Non-pigmented ciliary epithelial cell (primary cell): ENCODE measurements around the gene MLNR.

Experiments
- DNase-seq: peaks from one replicate; pipeline ENCODE4 v3.0.0-alpha.2; 2010; ENCODE audit warnings: low read depth

MLNR gene, protein sequence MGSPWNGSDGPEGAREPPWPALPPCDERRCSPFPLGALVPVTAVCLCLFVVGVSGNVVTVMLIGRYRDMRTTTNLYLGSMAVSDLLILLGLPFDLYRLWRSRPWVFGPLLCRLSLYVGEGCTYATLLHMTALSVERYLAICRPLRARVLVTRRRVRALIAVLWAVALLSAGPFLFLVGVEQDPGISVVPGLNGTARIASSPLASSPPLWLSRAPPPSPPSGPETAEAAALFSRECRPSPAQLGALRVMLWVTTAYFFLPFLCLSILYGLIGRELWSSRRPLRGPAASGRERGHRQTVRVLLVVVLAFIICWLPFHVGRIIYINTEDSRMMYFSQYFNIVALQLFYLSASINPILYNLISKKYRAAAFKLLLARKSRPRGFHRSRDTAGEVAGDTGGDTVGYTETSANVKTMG

DNA sequence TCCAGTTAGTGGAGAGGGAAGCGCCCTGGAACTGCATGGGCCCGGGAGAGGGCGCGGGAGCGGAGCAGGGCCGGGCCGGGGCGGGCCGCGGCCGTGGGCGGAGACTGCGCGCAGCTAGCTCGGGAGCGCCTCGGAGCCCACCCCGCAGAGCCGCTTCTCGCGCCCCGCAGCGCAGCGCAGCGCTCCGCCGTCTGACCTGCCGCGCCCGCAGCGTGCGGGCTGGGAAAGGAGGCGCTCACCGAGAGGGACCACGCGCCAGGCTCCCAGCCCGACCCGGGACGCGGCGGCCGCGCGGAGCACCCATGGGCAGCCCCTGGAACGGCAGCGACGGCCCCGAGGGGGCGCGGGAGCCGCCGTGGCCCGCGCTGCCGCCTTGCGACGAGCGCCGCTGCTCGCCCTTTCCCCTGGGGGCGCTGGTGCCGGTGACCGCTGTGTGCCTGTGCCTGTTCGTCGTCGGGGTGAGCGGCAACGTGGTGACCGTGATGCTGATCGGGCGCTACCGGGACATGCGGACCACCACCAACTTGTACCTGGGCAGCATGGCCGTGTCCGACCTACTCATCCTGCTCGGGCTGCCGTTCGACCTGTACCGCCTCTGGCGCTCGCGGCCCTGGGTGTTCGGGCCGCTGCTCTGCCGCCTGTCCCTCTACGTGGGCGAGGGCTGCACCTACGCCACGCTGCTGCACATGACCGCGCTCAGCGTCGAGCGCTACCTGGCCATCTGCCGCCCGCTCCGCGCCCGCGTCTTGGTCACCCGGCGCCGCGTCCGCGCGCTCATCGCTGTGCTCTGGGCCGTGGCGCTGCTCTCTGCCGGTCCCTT is at the start of gene MLNR:
Gene MLNR, plus strand, starts transcription at position 303 of the 820 bp plus-strand sequence. Its CDS starts 0 bp downstream, at position 303.
- DNase-seq, result no peak

DNA sequence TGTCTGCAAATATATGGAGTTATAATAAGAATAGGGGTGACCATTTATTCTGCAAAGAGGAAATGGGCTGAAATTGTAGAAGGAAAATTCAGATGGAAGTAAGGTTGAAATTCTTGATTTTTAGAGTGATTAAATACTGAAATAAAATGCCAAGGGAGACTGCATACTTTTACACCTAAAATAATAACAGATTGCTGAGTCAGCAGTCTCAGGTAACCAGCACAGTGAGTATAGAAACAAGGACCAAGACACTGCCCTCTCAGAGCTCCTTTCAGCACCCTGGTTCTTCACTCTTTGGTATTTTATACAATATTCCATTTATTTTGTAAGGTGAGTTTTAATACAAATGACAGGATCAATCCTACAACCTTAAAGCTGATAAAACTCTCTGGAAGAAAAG is 48.8 kb upstream of the MLNR start:
- no peak for DNase-seq

DNA sequence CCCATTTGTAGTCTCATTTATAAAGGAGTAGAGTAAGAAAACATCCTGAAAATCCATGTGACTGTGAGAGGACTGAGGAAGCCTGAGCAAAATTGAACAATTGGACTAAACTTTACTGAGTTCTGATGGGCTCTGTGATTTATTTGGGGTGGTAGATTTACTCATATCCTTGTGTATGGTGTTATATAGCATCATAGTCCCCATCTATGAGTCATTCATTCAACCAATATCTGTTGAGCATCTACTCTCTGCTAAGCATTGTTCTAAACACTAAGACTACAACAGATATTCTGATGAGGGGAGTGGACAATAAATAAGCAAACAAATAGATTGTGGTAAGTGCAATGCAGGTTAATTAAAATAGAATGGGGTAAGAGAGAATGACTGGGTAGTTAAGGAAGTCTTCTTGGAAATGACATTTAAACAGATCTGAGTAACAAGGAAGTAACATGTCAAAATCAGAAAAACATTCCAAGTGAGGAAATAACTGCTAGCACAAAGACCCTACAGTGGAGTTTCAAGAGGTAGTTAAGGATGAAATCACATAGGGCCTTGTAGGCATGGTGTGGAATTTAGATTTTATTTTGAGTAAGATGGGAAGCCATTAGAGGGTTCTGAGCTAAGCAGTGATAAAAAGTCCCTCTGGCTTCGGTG is 36.3 kb upstream of the MLNR start:
- DNase-seq, result no peak

DNA sequence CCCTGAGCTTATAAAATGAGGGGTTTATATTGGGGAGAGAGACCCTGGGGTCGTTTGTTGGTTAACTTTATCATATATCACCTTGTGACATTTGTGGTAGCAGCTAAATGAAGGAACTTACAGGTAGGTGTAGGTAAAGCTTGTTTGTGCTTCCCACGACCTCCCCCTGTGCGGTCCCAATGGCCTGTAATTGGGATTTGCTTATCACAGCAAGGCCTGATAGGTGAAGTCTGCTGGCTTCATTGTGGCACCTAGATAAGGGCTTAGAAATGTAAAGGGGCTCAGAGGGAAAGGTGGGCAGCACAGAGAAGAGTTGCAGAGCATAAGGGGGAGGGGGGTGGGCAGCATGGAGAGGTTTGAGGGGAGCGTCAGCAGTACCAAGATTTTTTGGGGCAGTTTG is 35.5 kb upstream of the MLNR start:
- DNase-seq, result no peak

DNA sequence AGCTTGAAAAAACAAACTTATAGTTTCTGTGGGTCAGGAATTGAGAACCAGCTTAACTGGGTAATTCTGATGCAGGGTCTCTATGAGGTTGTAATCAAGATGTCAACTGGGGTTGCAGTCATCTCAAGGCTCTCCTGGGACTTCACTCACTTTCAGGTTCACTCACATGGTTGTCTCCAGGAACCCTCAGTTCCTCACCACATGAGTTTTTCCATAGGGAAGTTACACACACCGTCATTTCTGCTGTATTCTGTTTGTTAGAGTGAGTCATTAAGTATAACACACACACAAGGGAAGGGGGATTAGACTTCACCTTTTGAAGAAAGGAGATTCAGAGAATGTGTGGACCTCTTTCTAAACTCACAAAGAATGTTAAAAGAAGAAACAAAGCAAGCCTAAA is 34.9 kb upstream of the MLNR start:
- DNase-seq, result no peak

DNA sequence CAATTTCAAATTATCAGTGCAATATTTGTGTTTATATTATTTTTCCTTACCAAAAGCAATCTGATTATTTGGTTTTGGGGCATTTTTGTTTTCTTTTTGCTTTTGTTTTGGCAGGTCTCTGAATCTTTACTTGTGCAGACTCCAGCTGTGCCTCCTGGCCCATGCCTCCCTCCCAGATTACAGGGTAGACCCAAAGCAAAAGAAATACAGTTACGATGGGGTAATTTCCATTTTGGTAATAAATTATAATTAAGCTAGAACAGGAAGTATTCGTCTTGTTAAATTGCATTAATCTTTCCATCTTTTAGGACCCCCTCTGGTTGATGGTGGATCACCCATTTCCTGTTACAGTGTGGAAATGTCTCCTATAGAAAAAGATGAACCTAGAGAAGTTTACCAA is 29.2 kb upstream of the MLNR start:
- DNase-seq, result no peak

DNA sequence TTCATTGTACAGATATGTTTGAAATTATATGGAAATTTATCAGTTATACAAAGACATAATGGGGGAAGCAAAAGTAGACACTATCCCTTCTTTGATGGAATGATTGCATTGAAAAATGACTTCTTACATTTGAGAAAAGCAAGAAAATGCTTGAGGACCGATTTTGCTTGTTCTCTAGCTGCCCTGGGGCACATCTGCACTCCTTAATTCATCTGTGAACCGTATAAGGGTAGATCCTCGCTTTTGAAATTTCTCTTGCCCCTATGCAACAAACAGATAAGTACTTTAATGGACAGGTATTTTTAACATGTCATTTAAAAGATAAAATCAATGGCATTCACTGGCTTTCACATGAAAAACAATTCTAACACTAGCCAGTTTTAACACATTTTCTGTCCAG is 13.5 kb upstream of the MLNR start:
- DNase-seq, result no peak

DNA sequence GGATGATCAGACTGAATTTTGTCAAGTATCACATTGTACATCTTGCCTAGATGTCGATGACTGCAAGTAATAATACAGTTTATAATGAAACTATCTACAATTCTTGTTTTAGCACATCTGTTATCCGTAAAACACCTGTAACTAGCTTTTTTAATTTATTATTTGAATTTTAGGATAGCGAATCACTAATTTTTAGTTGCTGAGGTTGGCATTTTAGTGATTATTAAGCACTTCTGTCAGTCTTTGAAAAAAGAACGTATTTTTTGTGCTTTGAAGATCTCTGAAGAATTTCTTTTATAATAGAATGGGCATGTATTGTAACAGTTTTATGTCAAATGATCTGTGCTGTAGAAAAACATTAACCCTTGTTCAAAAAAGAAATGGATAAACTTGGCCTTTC is 11.5 kb upstream of the MLNR start:
- DNase-seq, result no peak

DNA sequence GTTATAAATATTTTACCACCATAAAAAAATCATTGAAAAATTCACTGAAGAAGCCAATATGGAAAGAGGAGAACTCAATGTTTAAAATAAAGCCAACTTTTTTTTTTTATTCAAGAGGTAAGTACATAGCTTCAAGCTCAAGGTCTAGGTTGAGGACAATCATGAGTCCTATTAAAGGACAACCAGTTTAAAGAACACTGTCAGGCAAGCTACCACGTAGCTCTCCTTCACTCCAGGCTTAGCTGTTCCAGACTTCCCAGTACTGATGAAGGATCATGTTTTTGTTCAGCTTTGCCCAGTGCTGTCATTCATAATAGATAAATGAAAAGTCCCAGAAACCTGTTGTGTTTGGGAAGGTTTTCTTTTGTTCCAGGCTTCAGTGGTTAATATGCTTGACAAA is 10.0 kb upstream of the MLNR start:
- no peak for DNase-seq

DNA sequence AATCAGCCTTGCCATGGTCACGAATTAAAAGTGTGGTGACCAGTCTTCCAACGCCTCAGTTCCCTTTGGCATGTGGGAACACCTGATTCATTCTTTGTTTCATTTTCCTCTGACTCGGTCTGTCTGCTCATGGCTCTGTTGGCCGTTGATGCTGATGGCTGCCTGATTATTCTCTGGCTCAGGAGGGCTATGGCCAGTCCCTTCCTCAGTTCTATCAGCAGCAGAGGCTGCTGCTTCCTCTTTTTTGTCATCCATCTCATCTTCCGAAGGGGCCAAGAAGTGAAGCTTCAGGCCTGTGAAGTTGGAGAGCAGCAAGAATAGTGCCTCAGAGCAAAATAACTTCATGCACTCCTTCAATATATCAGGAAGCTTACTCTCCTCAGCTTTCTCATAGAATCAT is 9.5 kb upstream of the MLNR start:
- DNase-seq, result no peak

DNA sequence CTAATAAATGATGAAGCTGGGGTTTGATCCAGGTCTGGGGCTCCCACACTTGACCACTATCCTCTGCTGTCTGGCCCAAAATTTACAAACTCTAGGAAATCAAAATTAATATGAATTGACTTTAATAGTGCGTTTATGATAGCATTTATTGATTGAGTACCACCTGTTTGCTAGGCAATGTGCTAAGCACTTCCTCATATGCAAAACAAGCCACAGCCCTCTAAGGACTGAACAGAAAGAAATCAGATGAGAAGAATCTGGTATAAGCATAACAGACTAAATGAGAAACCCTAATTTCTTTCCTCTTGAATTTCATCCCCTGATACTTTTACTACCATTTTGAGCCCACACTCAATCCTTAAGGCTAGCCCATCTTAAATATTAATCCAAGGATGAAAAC is 6.6 kb upstream of the MLNR start:
- DNase-seq, result no peak

DNA sequence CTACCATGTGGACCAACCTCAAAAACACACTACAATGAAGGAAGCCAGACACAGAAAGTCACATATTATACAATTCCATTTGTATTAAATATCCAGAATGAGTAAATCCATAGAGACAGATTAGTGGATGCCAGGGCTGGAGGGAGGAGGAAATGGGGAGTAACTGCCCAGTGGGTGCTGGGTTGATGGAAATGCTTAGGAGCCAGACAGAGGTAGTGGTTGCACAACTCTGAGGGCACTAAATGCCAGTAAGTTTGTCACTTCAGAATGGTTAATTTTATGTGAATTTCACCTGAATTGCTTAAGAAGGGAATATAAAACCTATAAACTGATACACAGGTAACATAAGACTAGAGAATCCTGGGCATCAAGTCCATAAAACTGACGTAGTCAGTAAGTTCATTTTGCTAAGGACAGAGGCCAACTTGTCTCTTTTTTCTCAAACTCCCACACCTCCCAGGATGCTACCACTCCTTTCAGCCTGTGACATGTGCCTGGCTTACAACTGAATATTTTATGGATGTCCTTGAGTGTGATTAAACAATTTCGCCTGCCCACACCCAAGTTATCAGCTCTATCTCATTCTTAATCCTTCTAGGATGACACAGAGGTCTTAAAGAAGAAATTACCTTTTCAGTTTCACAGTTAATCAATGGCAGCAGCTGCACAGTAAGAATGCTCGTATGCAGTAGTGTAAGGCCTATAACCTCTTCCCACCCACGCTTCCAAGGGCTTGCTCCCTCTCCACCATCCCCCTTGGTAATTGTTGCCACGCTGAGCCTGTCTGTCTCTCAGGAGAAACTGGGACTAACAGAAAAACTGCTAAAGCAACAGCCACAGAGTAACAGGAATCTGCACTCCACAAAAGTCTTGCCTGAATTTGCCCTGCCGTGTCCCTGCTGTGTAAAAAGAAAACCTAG is 5.9 kb upstream of the MLNR start:
- no peak for DNase-seq

DNA sequence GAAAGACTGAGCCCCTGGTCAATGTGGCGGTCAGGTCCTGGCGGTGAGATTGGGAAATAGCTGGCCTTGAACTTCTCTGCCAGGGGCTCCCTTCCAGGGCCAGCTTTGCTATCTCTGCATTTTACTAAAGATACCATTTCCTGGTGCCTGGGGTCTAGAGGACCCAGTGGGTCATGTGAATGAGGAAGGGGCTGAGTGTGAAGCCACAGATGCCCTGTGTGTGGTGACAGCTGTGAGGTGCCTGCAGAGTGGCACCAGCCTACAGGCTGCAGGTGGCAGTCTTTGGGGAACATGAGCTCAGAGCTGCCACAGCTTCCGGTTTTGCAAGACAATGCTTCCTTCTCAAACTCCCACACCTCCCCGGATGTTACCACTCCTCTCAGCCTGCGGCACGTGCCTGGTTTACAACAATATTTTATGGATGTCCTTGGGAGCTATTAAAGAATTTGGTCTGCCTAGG is 5.2 kb upstream of the MLNR start:
- no peak for DNase-seq

DNA sequence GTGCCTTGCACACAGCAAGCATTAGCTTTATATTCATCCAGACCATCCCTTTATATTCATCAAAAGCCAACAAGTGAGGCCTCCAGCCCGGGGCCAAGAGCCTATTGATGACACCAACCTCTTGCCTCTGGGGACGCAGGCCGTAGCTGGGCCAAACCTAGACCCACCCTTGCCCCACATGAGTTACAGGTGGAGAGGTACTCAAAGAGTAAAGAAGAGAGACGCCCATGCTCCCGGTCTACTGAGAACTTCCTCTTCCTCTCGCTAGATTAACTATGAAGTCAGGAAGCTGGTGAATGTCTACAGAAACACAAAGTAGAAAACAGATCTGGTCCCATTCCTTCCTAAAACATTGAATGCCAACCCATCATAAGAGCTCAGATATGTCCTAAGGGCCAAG is 3.8 kb upstream of the MLNR start:
- no peak for DNase-seq

DNA sequence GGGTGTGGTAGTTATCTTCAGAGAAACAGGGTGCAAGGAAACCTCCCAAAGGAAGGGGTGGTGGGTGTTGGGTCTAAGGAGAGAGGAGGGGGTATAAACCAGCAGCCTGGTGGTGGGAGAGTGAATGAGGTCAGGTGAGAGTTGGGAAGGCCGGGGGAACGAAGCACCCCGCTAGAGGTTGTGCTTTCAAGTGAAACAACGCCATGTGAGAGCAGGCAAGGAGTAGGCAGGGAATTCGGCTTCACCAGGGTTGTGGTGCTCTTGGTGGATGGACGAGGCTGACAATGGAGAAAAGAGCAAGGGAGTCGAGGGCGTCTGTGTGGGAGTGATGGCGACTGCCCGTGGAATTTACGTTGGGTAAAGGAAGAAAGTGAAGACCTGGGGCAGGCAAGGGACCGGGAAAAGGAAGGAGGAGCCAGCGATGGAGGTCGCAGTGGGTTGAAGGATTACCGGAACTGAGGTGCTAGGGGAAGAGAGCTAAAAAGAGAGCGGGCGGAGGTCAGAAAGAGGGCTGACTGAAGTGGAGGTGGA is 2.1 kb upstream of the MLNR start:
- no peak for DNase-seq

DNA sequence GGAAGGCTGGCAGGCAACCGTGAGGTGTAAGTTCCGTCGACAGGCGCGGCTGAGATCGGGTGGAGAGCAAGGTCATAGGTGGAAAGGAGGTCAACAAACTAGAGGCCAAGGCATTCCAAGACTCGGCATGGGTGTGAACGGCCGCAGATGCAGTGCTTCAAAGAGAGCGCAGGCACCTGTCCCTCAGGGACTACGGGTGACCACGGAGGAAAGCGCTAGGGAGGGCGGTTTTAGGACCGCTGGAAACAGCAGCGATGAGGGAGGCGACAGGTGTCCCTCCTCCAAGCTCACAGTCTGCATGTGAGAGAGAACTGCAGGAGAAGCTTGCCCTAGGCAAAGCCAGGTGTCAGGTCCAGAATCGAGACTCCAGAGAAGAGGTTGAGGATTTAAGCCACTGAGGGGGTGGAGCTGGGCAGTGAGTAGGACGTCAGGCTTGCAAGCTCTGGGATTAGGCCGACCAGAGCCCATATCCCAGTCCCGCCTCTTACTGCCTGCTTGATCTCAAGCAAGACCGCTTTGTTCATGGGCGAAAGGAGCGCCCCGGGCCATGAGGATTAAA is 1.6 kb upstream of the MLNR start:
- DNase-seq, result no peak

DNA sequence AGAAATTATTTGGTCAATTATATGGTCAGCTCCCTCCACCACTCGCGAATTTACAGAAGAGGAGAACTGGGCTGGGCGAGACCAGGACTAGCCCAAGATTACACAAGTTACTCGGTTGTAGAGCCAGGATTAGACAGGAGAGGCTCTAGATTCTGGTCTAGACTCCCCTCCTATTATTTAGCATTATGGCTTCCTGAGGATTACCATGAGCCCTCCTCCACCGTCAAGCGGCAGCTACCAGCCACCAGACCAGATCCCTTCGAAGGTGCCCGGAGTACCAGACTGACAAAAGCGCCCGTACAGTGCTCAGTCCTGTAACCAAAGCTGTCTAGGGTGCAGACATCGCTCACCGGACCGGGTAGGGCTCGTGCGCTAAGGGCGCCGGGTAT is 497 bp upstream of the MLNR start:
- no peak for DNase-seq

DNA sequence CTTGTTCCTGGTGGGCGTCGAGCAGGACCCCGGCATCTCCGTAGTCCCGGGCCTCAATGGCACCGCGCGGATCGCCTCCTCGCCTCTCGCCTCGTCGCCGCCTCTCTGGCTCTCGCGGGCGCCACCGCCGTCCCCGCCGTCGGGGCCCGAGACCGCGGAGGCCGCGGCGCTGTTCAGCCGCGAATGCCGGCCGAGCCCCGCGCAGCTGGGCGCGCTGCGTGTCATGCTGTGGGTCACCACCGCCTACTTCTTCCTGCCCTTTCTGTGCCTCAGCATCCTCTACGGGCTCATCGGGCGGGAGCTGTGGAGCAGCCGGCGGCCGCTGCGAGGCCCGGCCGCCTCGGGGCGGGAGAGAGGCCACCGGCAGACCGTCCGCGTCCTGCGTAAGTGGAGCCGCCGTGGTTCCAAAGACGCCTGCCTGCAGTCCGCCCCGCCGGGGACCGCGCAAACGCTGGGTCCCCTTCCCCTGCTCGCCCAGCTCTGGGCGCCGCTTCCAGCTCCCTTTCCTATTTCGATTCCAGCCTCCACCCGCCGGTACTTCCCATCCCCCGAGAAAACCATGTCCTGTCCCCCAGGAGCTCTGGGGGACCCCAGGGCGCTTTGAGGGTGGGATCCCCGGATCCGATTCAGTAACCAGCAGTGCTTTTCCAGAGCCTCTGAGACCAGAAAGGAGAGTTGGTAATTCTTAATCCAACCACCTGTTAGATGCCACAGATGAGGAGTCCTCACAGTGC is 885 bp downstream of the MLNR start:
- no peak for DNase-seq

DNA sequence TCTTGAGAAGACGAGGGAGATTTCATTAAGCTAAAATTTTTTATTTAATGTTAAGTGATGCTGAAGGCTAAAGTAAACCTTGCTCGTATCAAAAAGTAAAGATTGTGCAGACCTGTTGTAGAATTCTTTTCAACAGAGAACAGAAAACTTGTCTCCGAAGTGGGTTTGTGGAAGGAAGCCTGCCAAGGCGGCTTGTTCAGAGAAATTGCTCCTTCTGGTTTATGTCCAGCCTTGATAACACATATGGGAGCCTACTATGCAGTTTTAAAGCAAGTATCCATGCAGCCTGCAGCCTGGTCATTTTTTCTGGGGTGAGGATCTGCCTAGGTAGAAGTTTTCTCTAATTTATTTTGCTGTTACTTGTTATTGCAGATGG is 1.4 kb downstream of the MLNR start:
- no peak for DNase-seq

DNA sequence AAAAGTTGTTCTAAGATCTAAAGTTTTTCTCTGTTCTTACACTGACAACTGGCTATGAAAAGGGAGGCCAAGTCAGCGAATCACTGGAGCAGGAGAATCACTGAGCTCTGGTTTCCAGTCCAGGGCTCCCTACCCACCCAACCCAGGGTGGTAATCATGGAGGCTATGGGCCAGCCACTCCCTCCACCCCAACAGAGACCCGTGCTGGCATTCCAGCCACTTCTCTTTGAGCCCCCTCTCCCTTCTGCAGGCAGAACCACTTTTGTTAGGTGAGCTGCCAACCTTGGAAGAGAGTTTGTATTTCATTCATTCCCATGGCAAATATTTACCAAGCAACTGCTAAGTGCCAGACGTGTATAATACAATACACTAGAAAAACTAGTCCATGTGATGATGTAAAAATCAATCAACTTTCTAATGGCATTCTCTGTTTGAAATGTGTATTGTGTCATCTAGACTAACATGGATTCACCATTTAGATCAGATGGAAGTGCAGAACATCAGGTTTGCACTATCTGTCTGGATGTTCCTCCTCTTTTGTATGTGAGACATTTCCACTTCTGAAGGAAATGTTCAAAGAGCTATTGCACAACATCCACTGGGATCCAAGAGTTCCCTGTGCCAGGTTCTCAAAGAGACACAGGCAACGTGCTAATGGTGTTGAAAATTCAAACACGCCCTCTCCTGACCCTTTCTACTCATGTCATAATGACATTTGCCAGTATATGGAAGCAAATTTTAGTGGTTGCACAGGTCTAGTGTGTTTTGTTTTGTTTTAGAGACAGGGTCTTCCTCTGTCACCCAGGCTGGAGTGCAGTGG is 5.3 kb downstream of the MLNR start:
- DNase-seq, result no peak
